ENCODE results near the gene GNL2.
A peak's percentile ranks its signal among the peaks of the same experiment; 100 is the strongest.

The GNL2 gene

DNA sequence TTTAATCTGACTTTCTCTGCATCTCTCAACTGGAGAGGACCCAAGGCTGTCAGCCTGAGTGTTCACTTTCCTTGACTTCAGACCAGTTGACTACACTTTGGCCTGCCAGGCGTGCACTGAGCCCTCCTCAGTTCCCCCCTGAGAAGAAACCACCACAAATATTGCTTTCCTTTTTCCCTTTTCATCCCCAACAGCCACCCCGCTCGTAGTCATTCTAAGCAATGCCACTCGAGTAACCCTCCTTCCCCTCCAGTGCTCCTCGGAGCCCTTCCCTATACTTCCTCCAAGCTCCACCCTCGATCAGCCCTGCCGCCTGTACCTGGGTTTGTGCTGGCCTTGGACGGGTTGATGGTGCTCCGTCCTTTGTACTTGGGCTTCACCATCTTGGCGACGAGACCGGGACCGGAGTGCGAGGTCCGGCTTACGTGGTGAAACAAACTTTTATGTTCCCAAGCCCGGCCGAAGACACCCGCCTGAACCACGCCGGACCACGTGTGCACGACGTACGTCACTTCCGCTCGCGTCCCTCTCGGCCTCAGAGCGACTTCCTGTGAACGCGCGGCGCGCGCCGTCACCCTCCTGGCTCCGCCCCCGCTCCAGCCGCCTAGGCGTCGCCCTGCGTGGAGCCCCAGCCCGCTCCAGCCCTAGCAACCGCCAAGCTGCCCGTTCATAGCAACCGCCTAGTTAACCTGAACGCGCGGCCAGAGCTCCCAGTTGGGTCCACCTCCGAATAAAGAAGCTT is at the start of gene GNL2:
GNL2 (minus strand) TSS at position 498 of the 742 bp plus-strand sequence; CDS start at position 383, 115 bp downstream.
- peak; percentile 88 for DNase-seq (ENCODE audit: low read depth)
- H3K4me3 ChIP-seq (ENCODE audit: low read depth, low read length), result peak within 1 kb of the TSS; percentile 81
- TF ChIP-seq, protein P1, sequence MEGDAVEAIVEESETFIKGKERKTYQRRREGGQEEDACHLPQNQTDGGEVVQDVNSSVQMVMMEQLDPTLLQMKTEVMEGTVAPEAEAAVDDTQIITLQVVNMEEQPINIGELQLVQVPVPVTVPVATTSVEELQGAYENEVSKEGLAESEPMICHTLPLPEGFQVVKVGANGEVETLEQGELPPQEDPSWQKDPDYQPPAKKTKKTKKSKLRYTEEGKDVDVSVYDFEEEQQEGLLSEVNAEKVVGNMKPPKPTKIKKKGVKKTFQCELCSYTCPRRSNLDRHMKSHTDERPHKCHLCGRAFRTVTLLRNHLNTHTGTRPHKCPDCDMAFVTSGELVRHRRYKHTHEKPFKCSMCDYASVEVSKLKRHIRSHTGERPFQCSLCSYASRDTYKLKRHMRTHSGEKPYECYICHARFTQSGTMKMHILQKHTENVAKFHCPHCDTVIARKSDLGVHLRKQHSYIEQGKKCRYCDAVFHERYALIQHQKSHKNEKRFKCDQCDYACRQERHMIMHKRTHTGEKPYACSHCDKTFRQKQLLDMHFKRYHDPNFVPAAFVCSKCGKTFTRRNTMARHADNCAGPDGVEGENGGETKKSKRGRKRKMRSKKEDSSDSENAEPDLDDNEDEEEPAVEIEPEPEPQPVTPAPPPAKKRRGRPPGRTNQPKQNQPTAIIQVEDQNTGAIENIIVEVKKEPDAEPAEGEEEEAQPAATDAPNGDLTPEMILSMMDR (IDR thresholded peaks at IDR 0.05; ENCODE audit: low read depth, low read length, missing control alignments), result no peak

DNA sequence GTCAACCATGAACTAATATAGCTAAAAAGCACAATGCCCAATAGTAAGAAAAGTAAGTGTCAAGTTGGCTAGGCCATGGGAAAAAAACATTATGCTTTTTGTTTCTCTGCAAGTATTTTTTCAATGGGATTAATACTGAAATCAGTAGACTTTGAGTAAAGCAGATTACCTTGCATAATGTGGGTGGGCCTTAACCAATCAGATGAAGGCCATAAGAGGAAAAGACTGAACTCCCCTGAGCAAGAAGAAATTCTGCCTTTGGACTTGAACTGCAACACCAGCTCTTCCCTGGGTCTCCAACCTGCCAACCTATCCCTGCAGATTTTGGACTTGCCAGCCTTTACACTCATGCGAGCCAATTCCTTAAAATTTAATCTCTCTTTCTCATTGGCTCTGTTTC is 45.3 kb upstream of the GNL2 start:
- TF ChIP-seq, protein P1 (IDR thresholded peaks at IDR 0.05; ENCODE audit: low read depth, low read length, missing control alignments), result no peak
- no peak for DNase-seq (ENCODE audit: low read depth)
- H3K4me3 ChIP-seq (ENCODE audit: low read depth, low read length), result no peak overlapping the region

DNA sequence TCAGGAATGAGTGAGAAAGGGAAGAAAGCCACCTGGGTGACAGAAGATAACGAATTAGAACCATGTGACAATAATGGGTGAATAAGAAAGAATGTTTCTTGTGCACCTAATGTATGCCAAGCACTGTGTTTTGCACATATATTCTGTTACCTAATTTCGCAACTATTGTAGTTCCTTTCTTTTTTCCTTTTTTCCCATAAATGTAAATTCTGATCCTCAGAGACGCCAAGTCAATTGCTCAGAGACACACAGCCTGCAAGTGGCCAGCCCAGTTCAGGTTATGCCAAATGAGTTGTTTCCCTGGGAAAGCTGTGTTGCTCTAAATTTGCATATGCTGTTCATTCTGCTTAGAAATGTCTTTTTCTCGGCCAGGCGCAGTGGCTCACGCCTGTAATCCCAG is 40.7 kb upstream of the GNL2 start:
- no peak overlapping the region for H3K4me3 ChIP-seq (ENCODE audit: low read depth, low read length)
- no peak for DNase-seq (ENCODE audit: low read depth)
- TF ChIP-seq, protein P1 (IDR thresholded peaks at IDR 0.05; ENCODE audit: low read depth, low read length, missing control alignments), result no peak

DNA sequence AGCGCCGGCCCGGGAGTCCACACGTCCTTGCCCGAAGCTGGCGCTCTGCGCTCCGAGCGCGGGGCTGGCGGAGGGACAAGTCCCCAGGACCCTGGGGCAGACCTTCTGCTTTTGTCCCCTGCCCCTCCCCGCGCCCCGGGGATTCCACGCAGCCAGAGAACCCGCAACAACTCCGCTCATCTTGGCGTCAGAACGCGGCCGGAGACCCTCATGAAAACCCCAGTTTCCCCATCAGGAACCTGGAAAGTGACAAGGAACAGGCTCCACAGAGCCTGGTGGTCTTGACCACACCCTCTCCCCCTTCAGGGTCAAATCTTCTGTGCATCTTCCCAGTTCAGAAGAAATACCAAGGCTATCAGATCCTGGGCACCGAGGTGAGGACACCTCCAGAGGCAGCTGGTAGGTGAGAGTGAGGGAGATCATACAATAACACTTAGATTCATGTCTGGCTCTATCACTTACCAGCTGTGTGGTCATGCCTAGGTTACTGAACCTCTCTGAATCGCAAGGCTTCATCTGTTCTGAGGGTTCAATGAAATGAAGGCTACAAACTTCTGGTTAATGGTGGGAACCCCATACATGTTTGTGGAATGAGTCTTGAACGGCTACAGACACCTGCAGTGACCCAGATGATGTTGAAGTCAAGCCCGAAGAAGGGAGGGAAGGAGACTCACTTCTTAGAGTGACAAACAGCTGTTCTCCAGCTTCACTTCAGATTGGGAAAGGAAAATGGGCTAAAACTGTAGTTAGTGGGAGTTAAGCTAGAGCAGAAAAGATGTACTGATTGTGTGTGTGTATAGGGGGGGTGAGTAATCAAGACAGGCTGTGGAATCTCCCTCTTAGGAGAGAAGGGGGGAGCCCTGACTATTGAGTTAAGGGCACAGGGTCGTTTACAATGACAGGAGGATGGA is 39.5 kb upstream of the GNL2 start:
- H3K4me3 ChIP-seq (ENCODE audit: low read depth, low read length), result no peak overlapping the region
- DNase-seq (ENCODE audit: low read depth), result no peak
- TF ChIP-seq, protein P1 (IDR thresholded peaks at IDR 0.05; ENCODE audit: low read depth, low read length, missing control alignments), result no peak

DNA sequence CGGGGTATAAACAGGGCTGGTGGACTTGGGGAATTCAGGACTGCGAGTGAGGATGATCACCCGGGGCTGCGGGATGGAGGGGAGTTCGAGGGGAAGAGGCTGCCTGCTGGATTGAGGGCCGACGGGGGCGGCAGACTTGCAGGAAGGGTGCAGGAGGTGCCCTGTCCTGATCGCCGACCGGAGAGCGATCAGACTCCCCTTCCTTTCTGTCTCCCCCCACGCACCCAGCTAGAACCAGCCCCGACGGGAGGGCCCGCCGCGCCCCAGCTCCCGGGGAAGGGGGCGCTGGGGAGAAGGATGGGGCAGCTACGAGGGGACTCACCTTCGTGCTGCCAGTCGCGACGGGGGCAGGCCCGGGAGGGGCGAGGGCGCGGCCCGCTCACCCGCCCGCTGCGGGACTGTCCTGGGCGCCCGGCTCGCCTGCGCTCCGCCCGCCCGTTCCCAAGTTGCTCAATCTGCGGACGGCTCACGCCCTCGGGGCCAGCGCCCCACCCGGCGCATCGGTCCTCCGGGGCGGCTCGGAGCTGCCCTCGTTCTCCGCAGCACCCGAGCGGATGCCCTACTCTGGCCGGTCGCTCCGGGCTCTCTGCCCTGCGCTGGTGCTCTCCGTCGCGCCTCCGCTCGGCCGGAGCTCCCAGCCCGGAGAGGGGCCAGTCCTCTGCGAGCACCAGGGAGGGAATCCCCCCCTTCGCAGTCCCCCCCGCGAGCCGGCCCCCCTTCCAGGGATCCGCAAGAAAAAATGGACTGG is 38.7 kb upstream of the GNL2 start, which contains the start of gene RSPO1:
RSPO1 (minus strand) TSS at position 649 of the 748 bp plus-strand sequence. CDS start 5,231 bp downstream, outside the sequence.
- no peak within 1 kb of the TSS for H3K4me3 ChIP-seq (ENCODE audit: low read depth, low read length)
- TF ChIP-seq, protein P1 (IDR thresholded peaks at IDR 0.05; ENCODE audit: low read depth, low read length, missing control alignments), result no peak
- DNase-seq (ENCODE audit: low read depth), result no peak

DNA sequence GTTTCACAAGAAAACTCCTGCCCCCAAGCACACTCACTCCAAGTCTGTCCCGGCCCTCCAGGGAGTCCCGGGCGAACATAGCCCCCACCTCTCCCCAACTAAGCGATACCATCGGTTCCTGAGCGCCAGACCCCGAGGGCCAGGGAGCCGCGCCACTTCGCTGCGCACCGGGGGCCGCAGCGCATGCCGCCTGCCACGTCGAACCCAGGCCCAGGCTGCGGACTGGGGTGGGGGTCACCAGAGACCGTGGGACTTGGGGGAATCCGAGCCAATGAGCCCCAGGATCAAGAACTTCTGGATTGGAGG is 38.2 kb upstream of the GNL2 start:
- TF ChIP-seq, protein P1 (IDR thresholded peaks at IDR 0.05; ENCODE audit: low read depth, low read length, missing control alignments), result no peak
- no peak overlapping the region for H3K4me3 ChIP-seq (ENCODE audit: low read depth, low read length)

More for the DNA sequence above, 38.2 kb upstream of the GNL2 start:
- no peak for DNase-seq (ENCODE audit: low read depth)

Measured in GM12864 (cell line).